ENCODE measurements around the gene LIG3. TPM values are rescaled to one million over a fixed set of nuclear protein-coding genes. Genes with fewer than 3 reads are reported as not detected.

Gene LIG3
- total and polyA plus RNA-seq, 7 experiments from 2014 or later, result 14.4 to 60.3 (median 50.7) TPM

DNA sequence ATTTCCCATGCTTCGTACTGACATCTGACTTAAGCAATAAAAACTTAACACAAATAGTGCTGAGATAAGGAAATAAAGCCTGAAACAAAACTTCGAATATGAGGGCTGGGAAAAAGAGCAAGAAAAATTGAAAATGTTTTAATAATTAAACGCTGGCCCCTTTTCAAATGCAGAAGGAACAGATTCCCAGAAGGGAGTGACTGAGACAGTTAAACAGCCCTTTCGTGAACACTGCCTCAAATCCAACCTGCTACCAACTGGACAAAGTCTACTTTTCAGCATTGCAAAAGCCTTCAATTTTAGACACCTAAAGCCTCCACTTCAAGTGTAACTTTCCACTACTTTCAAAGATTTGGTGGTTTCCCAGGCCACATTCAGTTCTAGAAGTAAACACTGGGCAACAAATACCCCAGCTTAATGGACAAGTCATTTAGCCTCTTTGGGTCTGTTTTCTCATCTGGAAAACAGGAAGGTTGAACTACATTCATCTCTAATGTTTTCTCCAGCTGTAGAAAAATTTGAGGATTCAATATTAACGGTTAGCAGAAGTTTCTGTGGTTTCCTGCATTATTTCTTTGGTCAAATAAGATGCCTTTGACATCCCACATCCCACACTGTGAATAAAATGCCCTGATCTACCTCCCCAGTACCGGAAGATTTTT lies 71.4 kb downstream of the LIG3 start:
- H3K4me3 ChIP-seq (ENCODE audit: low read length), result peak overlapping the region; percentile 21

DNA sequence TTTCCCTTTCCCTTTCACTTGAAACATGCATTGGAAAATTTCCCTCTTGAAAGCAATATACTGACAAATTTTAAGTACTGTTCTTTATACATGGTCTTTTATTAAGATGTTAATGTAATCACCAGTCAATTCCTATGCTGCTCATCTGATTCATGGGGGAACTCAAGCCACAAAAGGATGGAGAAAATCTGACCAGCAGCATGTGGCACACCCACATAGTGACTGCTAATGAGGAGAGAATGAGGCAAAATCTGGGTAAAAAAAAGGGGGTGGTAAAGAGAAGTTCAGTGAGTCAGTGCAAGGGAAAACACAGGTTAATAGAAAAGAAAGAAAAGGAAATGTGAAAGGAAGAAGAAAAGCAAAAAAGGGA lies 71.9 kb downstream of the LIG3 start:
- H3K4me1 Mint-ChIP-seq, result peaks cover 59 to 84% (median 73%) of the 10 kb centered on the region in 7 donors
- H3K36me3 ChIP-seq (ENCODE audit: control insufficient read depth in 2 of 3, insufficient read depth in 3 of 3, low read length in 3 of 3), result no peaks in the 10 kb centered on the region

More for the DNA sequence above, 71.4 kb downstream of the LIG3 start:
- no peaks in the 10 kb centered on the region for H3K36me3 ChIP-seq (ENCODE audit: control insufficient read depth in 2 of 3, insufficient read depth in 3 of 3, low read length in 3 of 3)
- no peaks in the 10 kb centered on the region for H3K9me3 ChIP-seq (ENCODE audit: control insufficient read depth in 2 of 3, low read length in 3 of 3)
- no peaks in the 10 kb centered on the region for H3K27me3 Mint-ChIP-seq
- CTCF ChIA-PET, result interaction anchor here (1.0 to 1.7 kb wide), 5 partner anchors 8 to 71 kb away, joined by 3 to 10 read pairs (median 4); no protein-coding TSS in a partner anchor
- peaks cover 64 to 84% (median 74%) of the 10 kb centered on the region in 7 donors for H3K4me1 Mint-ChIP-seq
- peak overlapping the region; percentile 83 to 99 (median 94) for H3K27ac Mint-ChIP-seq
- peak in 1 of 9 donors; percentile 27 for DNase-seq
- peaks cover 5 to 40% (median 15%) of the 10 kb centered on the region in 5 donors for H3K36me3 Mint-ChIP-seq
- peak overlapping the region; percentile 68 for H3K27ac ChIP-seq (ENCODE audit: low read depth, low read length)
- peak overlapping the region; percentile 25 to 82 (median 74) for H3K4me3 Mint-ChIP-seq
- POLR2A ChIA-PET, result interaction anchor here (1.2 to 10.3 kb wide), 7 partner anchors 11 to 436 kb away, joined by 3 to 132 read pairs (median 5); partner anchors contain the start of genes LIG3 and RFFL
- no peaks in the 10 kb centered on the region for H3K27me3 ChIP-seq (ENCODE audit: control insufficient read depth in 2 of 2, insufficient read depth in 2 of 2, low read length in 2 of 2)
- intact Hi-C loops (cut with micrococcal nuclease), result loop anchor here (1.0 kb wide), 2 partner anchors 12 to 38 kb away; partner anchors contain the start of gene RFFL (in 2 of the 2)
- ATAC-seq, result peak; percentile 25
- peaks cover 0 to 9% (median 0%) of the 10 kb centered on the region in 11 donors for H3K9me3 Mint-ChIP-seq
- H3K4me1 ChIP-seq (ENCODE audit: control insufficient read depth in 2 of 2, insufficient read depth in 2 of 2, low read length in 2 of 2), result peaks cover 64 to 72% of the 10 kb centered on the region in 2 donors

DNA sequence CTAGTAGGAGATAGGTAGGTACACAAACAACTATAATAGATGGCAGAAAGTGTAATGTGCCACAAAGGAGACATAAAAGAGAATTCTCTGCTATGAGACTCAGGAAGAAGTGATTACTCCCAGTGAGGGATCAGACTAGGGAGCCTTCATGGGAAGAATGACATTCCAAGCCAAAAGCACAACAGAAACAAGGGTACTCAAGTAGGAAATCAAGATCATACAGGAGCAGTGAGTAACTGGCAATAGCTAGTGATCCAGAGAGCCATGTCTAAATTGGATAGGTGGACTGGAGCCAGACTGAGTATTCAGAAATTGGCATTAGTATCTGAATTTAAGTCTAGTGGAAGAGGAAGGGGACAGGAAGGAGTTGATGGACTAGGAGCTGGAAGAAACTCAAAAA lies 72.5 kb downstream of the LIG3 start:
- Histone ChIP-seq H3K27me3 (ENCODE audit: control insufficient read depth in 2 of 2, insufficient read depth in 2 of 2, low read length in 2 of 2) (no peaks in the 10 kb centered on the region), H3K9me3 (ENCODE audit: control insufficient read depth in 2 of 3, low read length in 3 of 3) (no peaks in the 10 kb centered on the region), H3K4me3 (ENCODE audit: low read length) (peak overlapping the region; percentile 21), H3K4me1 (ENCODE audit: control insufficient read depth in 2 of 2, insufficient read depth in 2 of 2, low read length in 2 of 2) (peaks cover 56 to 62% of the 10 kb centered on the region in 2 donors), H3K36me3 (ENCODE audit: control insufficient read depth in 2 of 3, insufficient read depth in 3 of 3, low read length in 3 of 3) (no peaks in the 10 kb centered on the region), H3K27ac (ENCODE audit: low read depth, low read length) (peak overlapping the region; percentile 68)
- intact Hi-C loops (cut with micrococcal nuclease), result loop anchor here in 1 of 2 donors (1.0 kb wide), 2 partner anchors 11 to 37 kb away; partner anchors contain the start of gene RFFL
- ChIA-PET POLR2A (interaction anchor here (0.6 to 10.3 kb wide), 9 partner anchors 9 to 523 kb away, joined by 3 to 132 read pairs (median 6); partner anchors contain the start of genes CCT6B, RFFL and ZNF830), CTCF (interaction anchor here (0.9 to 3.5 kb wide), 5 partner anchors 11 to 43 kb away, joined by 3 to 16 read pairs (median 4); partner anchors contain the start of gene RFFL)
- ATAC-seq, result no peak
- peak overlapping the region; percentile 6 to 82 (median 74) for H3K4me3 Mint-ChIP-seq
- peak overlapping the region; percentile 83 to 99 (median 94) for H3K27ac Mint-ChIP-seq
- H3K36me3 Mint-ChIP-seq, result peaks cover 10 to 43% (median 22%) of the 10 kb centered on the region in 5 donors
- peaks cover 0 to 9% (median 0%) of the 10 kb centered on the region in 11 donors for H3K9me3 Mint-ChIP-seq
- no peak for DNase-seq
- H3K4me1 Mint-ChIP-seq, result peaks cover 63 to 88% (median 78%) of the 10 kb centered on the region in 7 donors
- no peaks in the 10 kb centered on the region for H3K27me3 Mint-ChIP-seq

More for the DNA sequence above, 71.9 kb downstream of the LIG3 start:
- Mint-ChIP-seq H3K36me3 (peaks cover 5 to 38% (median 16%) of the 10 kb centered on the region in 5 donors), H3K27me3 (no peaks in the 10 kb centered on the region), H3K27ac (peak overlapping the region; percentile 83 to 99 (median 94)), H3K9me3 (peaks cover 0 to 9% (median 0%) of the 10 kb centered on the region in 11 donors), H3K4me3 (peak overlapping the region; percentile 6 to 82 (median 74))
- H3K4me3 ChIP-seq (ENCODE audit: low read length), result peak overlapping the region; percentile 21
- ChIA-PET CTCF (interaction anchor here (1.4 to 3.5 kb wide), 4 partner anchors 11 to 37 kb away, joined by 3 to 16 read pairs (median 7); partner anchors contain the start of gene RFFL), POLR2A (interaction anchor here (2.0 to 10.3 kb wide), 4 partner anchors 11 to 32 kb away, joined by 7 to 132 read pairs (median 18); partner anchors contain the start of gene RFFL)
- H3K9me3 ChIP-seq (ENCODE audit: control insufficient read depth in 2 of 3, low read length in 3 of 3), result no peaks in the 10 kb centered on the region
- H3K27ac ChIP-seq (ENCODE audit: low read depth, low read length), result peak overlapping the region; percentile 68
- DNase-seq, result no peak
- intact Hi-C loops (cut with micrococcal nuclease), result loop anchor here in 1 of 2 donors (1.0 kb wide), 2 partner anchors 11 to 37 kb away; partner anchors contain the start of gene RFFL
- peaks cover 60 to 68% of the 10 kb centered on the region in 2 donors for H3K4me1 ChIP-seq (ENCODE audit: control insufficient read depth in 2 of 2, insufficient read depth in 2 of 2, low read length in 2 of 2)
- no peaks in the 10 kb centered on the region for H3K27me3 ChIP-seq (ENCODE audit: control insufficient read depth in 2 of 2, insufficient read depth in 2 of 2, low read length in 2 of 2)
- no peak for ATAC-seq

DNA sequence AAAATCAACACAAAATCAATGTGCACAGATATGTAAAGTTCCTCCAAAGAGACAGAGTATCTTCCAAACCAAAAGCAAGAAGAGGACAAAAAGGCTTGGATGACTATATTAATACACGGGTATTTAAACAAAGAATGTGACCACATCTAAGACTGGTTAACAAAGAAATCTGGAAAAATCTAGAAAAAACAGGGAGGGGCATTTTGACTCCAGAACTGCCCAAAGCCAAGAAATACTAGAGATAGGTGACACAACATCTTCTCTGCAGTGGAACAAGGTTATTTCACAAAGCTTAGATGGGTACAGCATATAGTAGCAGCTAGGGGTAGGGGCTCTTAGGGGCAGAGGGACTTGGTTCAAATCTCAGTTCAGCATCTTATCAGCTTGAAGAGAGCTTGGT lies 72.9 kb downstream of the LIG3 start:
- intact Hi-C loops (cut with micrococcal nuclease), result no loop called here
- H3K27me3 Mint-ChIP-seq, result no peaks in the 10 kb centered on the region
- peaks cover 0 to 9% (median 0%) of the 10 kb centered on the region in 11 donors for H3K9me3 Mint-ChIP-seq
- H3K27ac Mint-ChIP-seq, result peak overlapping the region; percentile 36 to 99 (median 94)
- DNase-seq, result no peak
- peak overlapping the region; percentile 68 for H3K27ac ChIP-seq (ENCODE audit: low read depth, low read length)
- peaks cover 56 to 62% of the 10 kb centered on the region in 2 donors for H3K4me1 ChIP-seq (ENCODE audit: control insufficient read depth in 2 of 2, insufficient read depth in 2 of 2, low read length in 2 of 2)
- no peaks in the 10 kb centered on the region for H3K27me3 ChIP-seq (ENCODE audit: control insufficient read depth in 2 of 2, insufficient read depth in 2 of 2, low read length in 2 of 2)
- ChIA-PET CTCF (interaction anchor here (0.6 to 3.5 kb wide), 6 partner anchors 10 to 199 kb away, joined by 3 to 16 read pairs (median 4); partner anchors contain the start of gene RFFL), POLR2A (interaction anchor here (0.6 to 10.3 kb wide), 10 partner anchors 9 to 522 kb away, joined by 3 to 132 read pairs (median 5); partner anchors contain the start of genes CCT6B, RFFL and ZNF830)
- peaks cover 10 to 47% (median 26%) of the 10 kb centered on the region in 5 donors for H3K36me3 Mint-ChIP-seq
- H3K4me3 Mint-ChIP-seq, result peak overlapping the region in 7 of 10 donors; percentile 6 to 82 (median 73)
- peaks cover 67 to 92% (median 82%) of the 10 kb centered on the region in 7 donors for H3K4me1 Mint-ChIP-seq
- ATAC-seq, result no peak
- H3K36me3 ChIP-seq (ENCODE audit: control insufficient read depth in 2 of 3, insufficient read depth in 3 of 3, low read length in 3 of 3), result no peaks in the 10 kb centered on the region
- H3K4me3 ChIP-seq (ENCODE audit: low read length), result peak overlapping the region; percentile 4
- no peaks in the 10 kb centered on the region for H3K9me3 ChIP-seq (ENCODE audit: control insufficient read depth in 2 of 3, low read length in 3 of 3)

DNA sequence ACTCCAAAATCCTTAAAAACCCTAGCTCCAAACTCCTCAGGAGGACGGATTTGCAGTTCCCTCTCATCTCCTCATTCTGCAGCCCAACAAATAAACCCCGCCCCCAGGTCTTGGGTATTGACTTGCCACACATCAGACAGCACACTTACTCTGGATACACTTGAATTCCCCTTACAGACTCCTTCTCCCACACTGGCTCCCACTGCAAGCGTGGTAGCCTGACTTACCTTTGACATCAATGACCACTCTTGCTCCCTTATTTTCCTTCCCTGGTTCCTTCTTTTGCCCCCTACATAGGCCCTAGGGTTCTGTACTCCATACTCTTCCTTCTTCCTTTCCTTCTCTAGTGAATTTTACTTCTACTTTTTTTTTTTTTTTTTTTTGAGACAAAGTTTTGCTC lies 75.7 kb downstream of the LIG3 start:
- ATAC-seq (no peak), DNase-seq (no peak)
- Mint-ChIP-seq H3K27ac (peak overlapping the region; percentile 36 to 98 (median 85)), H3K4me3 (peak overlapping the region in 6 of 10 donors; percentile 17 to 60 (median 44)), H3K27me3 (no peaks in the 10 kb centered on the region), H3K9me3 (peaks cover 0 to 9% (median 0%) of the 10 kb centered on the region in 11 donors), H3K4me1 (peaks cover 54 to 89% (median 79%) of the 10 kb centered on the region in 7 donors), H3K36me3 (peaks cover 8 to 56% (median 42%) of the 10 kb centered on the region in 5 donors)
- intact Hi-C loops (cut with micrococcal nuclease), result no loop called here
- Histone ChIP-seq H3K4me1 (ENCODE audit: control insufficient read depth in 2 of 2, insufficient read depth in 2 of 2, low read length in 2 of 2) (peaks cover 33 to 34% of the 10 kb centered on the region in 2 donors), H3K4me3 (ENCODE audit: low read length) (no peak overlapping the region), H3K27me3 (ENCODE audit: control insufficient read depth in 2 of 2, insufficient read depth in 2 of 2, low read length in 2 of 2) (no peaks in the 10 kb centered on the region), H3K36me3 (ENCODE audit: control insufficient read depth in 2 of 3, insufficient read depth in 3 of 3, low read length in 3 of 3) (no peaks in the 10 kb centered on the region), H3K27ac (ENCODE audit: low read depth, low read length) (no peak overlapping the region), H3K9me3 (ENCODE audit: control insufficient read depth in 2 of 3, low read length in 3 of 3) (no peaks in the 10 kb centered on the region)
- CTCF ChIA-PET, result interaction anchor here (3.5 kb wide), 1 partner anchor 8 kb away, joined by 16 read pairs; the partner anchor contains the start of gene RFFL
- POLR2A ChIA-PET, result no interaction called here

DNA sequence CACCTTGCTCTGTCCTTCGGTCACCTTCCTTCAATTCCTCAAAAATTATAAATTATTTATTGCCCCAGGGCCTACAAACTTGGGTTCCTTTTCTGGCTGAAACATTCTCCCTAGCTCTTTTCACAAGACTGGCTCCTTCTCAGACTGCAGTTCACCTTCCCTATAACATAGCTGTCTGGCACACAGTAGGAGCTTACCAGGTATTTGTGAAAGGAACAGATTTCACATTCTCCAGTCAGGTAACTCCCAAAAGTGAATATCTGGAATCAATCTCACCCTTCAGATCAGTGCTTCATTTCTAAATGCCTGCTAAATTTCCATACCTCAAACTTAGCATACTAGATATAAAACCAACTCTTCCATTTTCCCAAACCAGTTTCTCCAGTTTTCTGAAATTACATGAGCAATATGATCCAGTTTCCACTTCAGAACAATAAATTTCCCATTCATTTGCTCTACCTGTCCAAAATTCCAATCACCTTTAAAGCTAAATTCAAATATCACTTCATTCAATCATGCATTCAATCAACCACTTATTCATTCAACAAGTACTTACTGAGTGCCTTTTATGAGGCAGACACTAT lies 77.1 kb downstream of the LIG3 start:
- no peak for ATAC-seq
- POLR2A ChIA-PET, result interaction anchor here (0.6 to 1.0 kb wide), 3 partner anchors 12 to 32 kb away, joined by 3 read pairs; no protein-coding TSS in a partner anchor

More for the DNA sequence above, 77.1 kb downstream of the LIG3 start:
- Mint-ChIP-seq H3K27me3 (no peaks in the 10 kb centered on the region), H3K27ac (peak overlapping the region in 7 of 9 donors; percentile 65 to 98 (median 84)), H3K4me1 (peaks cover 48 to 88% (median 72%) of the 10 kb centered on the region in 7 donors), H3K36me3 (peaks cover 11 to 57% (median 43%) of the 10 kb centered on the region in 5 donors), H3K9me3 (peaks cover 0 to 7% (median 0%) of the 10 kb centered on the region in 11 donors), H3K4me3 (peak overlapping the region in 3 of 10 donors; percentile 24 to 63 (median 24))
- H3K36me3 ChIP-seq (ENCODE audit: control insufficient read depth in 2 of 3, insufficient read depth in 3 of 3, low read length in 3 of 3), result no peaks in the 10 kb centered on the region
- no peak overlapping the region for H3K4me3 ChIP-seq (ENCODE audit: low read length)
- no peaks in the 10 kb centered on the region for H3K9me3 ChIP-seq (ENCODE audit: control insufficient read depth in 2 of 3, low read length in 3 of 3)
- CTCF ChIA-PET, result interaction anchor here (0.7 to 1.0 kb wide), 2 partner anchors 35 to 57 kb away, joined by 4 read pairs; no protein-coding TSS in a partner anchor
- H3K27ac ChIP-seq (ENCODE audit: low read depth, low read length), result no peak overlapping the region
- H3K4me1 ChIP-seq (ENCODE audit: control insufficient read depth in 2 of 2, insufficient read depth in 2 of 2, low read length in 2 of 2), result peaks cover 22 to 23% of the 10 kb centered on the region in 2 donors
- intact Hi-C loops (cut with micrococcal nuclease), result no loop called here
- no peak for DNase-seq
- H3K27me3 ChIP-seq (ENCODE audit: control insufficient read depth in 2 of 2, insufficient read depth in 2 of 2, low read length in 2 of 2), result no peaks in the 10 kb centered on the region

Measured in naive thymus-derived CD4-positive, alpha-beta T cell (primary cell).